Parathyroid adenoma (tissue), 2 donors: ENCODE data around the gene MYPN.
A peak's percentile ranks its signal among the peaks of the same experiment; 100 is the strongest.
"Not testable (repeated sequence)": the region's sequence is repeated elsewhere in the genome, so short reads cannot be mapped to it uniquely, and the experiment has no call there.

ENCODE experiments used
- H2AFZ ChIP-seq: fragments of 300-600 bp; sonication (generic); one replicate; pipeline ENCODE4 v1.7.0; 2017; ENCODE audit warnings: antibody characterized with exemption, mild to moderate bottlenecking
- H3K27ac ChIP-seq: fragments of 300-600 bp; sonication (generic); one replicate; pipeline ENCODE4 v1.7.0; 2017
- H3K27me3 ChIP-seq: fragments of 300-600 bp; sonication (generic); one replicate; pipeline ENCODE4 v1.7.0; 2017; ENCODE audit warnings: low read length; ENCODE audit not compliant: control insufficient read depth, insufficient read depth
- H3K36me3 ChIP-seq: fragments of 300-600 bp; sonication (generic); one replicate; pipeline ENCODE4 v1.7.0; 2017; ENCODE audit warnings: low read length; ENCODE audit not compliant: control insufficient read depth, insufficient read depth
- H3K4me1 ChIP-seq: fragments of 300-600 bp; sonication (generic); one replicate; pipeline ENCODE4 v1.7.0; 2017; ENCODE audit warnings: control low read depth
- H3K4me2 ChIP-seq: fragments of 300-600 bp; sonication (generic); one replicate; pipeline ENCODE4 v1.7.0; 2017; ENCODE audit warnings: low read length
- H3K4me3 ChIP-seq: fragments of 300-600 bp; sonication (generic); one replicate; pipeline ENCODE4 v1.7.0; 2017; ENCODE audit warnings: low read depth, low read length
- H3K79me2 ChIP-seq: fragments of 300-600 bp; sonication (generic); one replicate; pipeline ENCODE4 v1.7.0; 2017; ENCODE audit warnings: control low read depth
- H3K9ac ChIP-seq: fragments of 300-600 bp; sonication (generic); one replicate; pipeline ENCODE4 v1.7.0; 2017; ENCODE audit warnings: mild to moderate bottlenecking
- H3K9me3 ChIP-seq: fragments of 300-600 bp; sonication (generic); one replicate; pipeline ENCODE4 v1.7.0; 2017; ENCODE audit warnings: low read length; ENCODE audit not compliant: control insufficient read depth
- TF ChIP-seq, protein P1 (sequence below): fragments of 300-600 bp; sonication (generic); IDR thresholded peaks from one replicate; pipeline ENCODE4 v1.7.0; 2017; ENCODE audit warnings: antibody characterized with exemption, mild to moderate bottlenecking
- donor health status: primary hyperparathyroidism.

Gene MYPN

DNA sequence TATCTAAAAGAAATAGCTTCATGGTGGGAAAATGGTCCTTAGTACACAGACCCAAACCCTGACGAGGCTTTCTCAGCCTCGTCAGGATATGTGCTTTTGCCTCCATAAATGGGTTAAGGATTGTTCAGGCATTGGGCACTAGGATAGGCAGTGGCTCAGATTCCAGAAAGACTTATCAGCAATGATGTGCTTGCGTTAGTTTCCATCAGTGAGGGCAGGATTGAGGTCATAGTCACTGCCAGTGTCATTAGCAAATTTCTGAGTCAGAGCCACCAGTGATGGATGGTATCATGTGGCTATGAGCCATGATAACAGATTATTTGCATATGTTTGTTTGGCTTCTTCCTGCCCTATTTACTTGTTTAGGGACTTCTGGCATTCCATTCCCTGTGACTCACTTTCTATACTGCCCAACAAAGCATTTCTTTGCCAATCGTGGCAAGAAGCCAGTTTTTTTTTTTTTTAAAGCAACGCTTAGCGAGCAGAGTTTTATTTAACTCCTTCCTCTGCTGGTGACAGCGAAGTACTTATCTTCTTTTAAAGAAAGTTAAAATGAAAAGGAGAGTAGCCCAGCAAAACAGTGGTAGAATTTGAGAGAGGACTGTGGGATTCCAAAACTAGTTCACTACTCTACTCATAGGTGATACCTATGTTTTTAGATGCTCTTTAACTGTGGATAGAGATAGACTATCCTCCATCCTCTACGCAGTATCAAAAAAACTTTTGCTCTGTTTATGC, 44.4 kb downstream of the MYPN start:
- Histone ChIP-seq H3K9ac (no peak overlapping the region), H3K4me3 (no peak overlapping the region), H3K36me3 (no peaks in the 10 kb centered on the region), H2AFZ (peak overlapping the region; percentile 43), H3K4me1 (peaks cover 5% of the 10 kb centered on the region), H3K79me2 (no peaks in the 10 kb centered on the region), H3K27ac (no peak overlapping the region), H3K4me2 (no peak overlapping the region), H3K27me3 (no peaks in the 10 kb centered on the region), H3K9me3 (no peaks in the 10 kb centered on the region)
- TF ChIP-seq, protein P1, sequence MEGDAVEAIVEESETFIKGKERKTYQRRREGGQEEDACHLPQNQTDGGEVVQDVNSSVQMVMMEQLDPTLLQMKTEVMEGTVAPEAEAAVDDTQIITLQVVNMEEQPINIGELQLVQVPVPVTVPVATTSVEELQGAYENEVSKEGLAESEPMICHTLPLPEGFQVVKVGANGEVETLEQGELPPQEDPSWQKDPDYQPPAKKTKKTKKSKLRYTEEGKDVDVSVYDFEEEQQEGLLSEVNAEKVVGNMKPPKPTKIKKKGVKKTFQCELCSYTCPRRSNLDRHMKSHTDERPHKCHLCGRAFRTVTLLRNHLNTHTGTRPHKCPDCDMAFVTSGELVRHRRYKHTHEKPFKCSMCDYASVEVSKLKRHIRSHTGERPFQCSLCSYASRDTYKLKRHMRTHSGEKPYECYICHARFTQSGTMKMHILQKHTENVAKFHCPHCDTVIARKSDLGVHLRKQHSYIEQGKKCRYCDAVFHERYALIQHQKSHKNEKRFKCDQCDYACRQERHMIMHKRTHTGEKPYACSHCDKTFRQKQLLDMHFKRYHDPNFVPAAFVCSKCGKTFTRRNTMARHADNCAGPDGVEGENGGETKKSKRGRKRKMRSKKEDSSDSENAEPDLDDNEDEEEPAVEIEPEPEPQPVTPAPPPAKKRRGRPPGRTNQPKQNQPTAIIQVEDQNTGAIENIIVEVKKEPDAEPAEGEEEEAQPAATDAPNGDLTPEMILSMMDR, result no peak

DNA sequence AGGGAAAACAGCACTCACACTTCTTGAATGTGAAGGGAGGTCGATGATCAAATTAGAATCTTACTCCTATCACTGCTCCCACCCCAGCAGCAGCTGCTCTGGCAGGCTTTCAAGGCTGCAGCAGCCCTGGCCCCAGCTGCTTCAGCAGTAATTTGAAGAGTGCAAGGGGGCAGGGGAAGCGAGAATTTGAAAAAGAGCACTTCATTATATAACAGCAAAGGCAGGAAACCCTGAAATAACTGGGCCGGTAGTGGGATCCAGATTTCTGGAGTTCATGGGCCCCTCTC, 44.9 kb downstream of the MYPN start:
- Histone ChIP-seq H3K4me1 (peaks cover 5% of the 10 kb centered on the region), H3K27me3 (no peaks in the 10 kb centered on the region), H3K4me2 (no peak overlapping the region), H3K4me3 (no peak overlapping the region), H3K27ac (no peak overlapping the region), H3K9ac (no peak overlapping the region), H2AFZ (peak overlapping the region; percentile 43), H3K79me2 (no peaks in the 10 kb centered on the region), H3K36me3 (no peaks in the 10 kb centered on the region), H3K9me3 (no peaks in the 10 kb centered on the region)
- TF ChIP-seq, protein P1, result no peak

DNA sequence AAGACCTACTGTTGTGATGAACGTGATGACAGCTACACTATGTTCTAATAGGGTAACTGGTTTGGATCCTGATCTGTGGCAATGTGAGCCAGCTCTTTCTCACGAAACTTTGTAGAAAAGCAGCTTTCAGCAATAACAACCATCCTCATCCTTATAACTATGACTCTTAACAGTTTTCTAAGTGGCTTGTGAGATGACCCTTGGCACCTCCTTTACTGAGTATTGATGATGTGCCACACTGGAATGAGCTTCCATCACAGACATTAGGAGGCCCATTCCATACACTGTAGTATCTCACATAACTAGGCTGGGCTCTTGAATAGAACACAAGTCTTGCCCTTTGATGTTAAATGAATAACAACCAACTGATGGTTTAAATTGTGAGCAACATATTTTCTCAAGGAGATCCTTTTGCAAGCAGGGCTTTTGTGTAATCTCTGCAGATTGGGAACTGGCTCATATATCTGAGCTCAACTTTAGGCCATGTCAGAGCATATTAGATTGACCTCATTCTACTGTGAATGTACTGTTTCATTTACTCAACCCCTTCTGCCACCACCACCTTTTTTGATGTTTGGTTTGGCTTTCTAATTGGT, 46.4 kb downstream of the MYPN start:
- Histone ChIP-seq H3K4me2 (no peak overlapping the region), H3K9ac (no peak overlapping the region), H2AFZ (no peak overlapping the region), H3K79me2 (no peaks in the 10 kb centered on the region), H3K9me3 (no peaks in the 10 kb centered on the region), H3K4me3 (no peak overlapping the region), H3K36me3 (no peaks in the 10 kb centered on the region), H3K4me1 (peaks cover 5% of the 10 kb centered on the region), H3K27ac (no peak overlapping the region), H3K27me3 (no peaks in the 10 kb centered on the region)
- TF ChIP-seq, protein P1, result no peak

DNA sequence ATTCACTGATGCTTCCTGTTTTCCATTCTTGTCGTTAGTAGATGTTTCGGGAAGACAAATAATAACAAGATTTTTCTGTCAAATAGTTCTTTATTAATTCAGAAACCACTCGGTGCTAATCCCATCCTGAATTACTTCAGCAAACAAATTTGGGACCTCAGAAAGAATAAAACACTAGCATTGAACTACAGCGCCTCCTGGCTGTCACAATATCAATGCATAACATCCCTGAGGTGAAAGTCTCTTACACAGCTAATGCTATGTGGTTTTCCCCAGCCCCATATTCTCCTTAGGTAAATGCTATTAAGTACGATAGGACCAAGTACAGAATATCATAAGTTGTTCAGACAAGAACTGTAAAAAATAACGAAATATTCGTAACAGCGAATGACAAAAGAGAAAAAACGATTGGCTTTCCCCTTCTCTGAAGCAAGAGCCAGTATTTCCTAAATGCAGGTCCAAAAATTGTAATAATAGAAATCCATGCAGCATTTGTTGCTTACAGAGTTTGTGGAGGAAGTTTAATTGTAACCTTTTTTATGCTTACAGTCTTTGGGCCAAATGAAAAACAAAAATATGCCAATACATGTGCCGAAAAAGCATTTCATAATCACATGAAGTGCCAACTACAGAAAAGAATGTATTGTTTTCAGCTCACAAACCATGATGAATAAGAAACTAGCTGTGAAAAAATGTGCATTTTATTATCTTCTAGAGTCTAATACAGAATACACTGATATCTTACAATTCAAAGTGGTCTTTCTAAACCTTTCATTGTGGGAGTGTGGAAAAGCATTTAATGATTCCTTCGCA, 47.3 kb downstream of the MYPN start:
- no peak overlapping the region for H3K4me2 ChIP-seq
- H3K9me3 ChIP-seq, result no peaks in the 10 kb centered on the region
- H3K27ac ChIP-seq, result no peak overlapping the region
- H3K36me3 ChIP-seq, result no peaks in the 10 kb centered on the region
- H2AFZ ChIP-seq, result no peak overlapping the region
- TF ChIP-seq, protein P1, result peak; percentile 77
- H3K4me3 ChIP-seq, result no peak overlapping the region
- H3K79me2 ChIP-seq, result no peaks in the 10 kb centered on the region
- H3K27me3 ChIP-seq, result no peaks in the 10 kb centered on the region
- H3K9ac ChIP-seq, result no peak overlapping the region
- H3K4me1 ChIP-seq, result peaks cover 5% of the 10 kb centered on the region

DNA sequence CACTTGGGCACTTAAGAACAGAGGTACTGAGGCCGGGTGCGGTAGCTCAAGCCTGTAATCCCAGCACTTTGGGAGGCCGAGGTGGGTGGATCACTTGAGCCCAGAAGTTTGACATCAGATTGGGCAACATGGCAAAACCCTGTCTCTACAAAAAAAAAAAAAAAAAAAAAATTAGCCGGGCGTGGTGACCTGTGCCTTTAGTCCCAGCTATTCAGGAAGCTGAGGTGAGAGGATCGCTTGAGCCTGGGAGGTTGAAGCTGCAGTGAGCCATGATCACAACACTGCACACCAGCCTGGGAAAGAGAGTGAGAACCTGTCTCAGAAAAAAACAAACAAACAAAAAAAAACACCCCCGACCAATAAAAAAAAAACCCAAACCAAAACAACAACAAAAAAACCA, 48.2 kb downstream of the MYPN start:
- not testable (repeated sequence) for H3K4me1 ChIP-seq, H3K79me2 ChIP-seq, H3K9me3 ChIP-seq, H3K9ac ChIP-seq, H3K27me3 ChIP-seq, H3K36me3 ChIP-seq, H3K4me2 ChIP-seq, H3K27ac ChIP-seq, H2AFZ ChIP-seq, H3K4me3 ChIP-seq
